Measurements from ENCODE around the gene RNF144A.

DNA sequence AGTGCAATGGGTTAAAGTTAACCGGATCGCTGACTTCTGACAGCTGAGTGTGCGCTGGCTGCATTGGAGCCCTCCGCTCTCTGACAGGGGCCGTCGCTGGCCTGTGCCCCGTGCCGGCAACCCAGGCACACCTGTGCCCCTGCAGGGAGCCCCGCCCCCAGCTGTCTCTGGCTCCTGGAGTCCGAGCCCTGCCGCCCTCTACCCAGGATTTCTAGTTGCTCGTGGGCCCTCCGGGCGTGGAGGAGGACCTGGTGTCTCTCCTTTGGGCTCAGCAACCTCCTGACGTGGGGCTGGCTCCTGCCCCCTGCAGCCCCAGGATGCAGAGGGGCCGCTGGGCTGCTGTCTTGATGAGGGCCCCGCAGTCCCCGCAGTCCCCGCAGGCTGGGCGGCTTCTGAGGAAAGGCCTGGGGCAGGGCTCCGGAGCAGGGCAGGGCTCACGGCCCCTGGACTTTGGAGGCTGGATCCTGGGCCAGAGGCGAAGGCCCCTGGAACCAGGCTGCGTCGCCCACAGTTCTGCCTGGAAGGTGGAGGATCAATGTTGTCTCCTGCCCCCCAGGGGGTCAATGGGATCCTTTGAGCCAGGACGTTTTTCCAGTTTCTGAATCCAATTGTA is 172.8 kb downstream of the RNF144A start:
- TF ChIP-seq POLR2A (IDR thresholded peaks at IDR 0.05), result no peak
- TF ChIP-seq, protein P1, sequence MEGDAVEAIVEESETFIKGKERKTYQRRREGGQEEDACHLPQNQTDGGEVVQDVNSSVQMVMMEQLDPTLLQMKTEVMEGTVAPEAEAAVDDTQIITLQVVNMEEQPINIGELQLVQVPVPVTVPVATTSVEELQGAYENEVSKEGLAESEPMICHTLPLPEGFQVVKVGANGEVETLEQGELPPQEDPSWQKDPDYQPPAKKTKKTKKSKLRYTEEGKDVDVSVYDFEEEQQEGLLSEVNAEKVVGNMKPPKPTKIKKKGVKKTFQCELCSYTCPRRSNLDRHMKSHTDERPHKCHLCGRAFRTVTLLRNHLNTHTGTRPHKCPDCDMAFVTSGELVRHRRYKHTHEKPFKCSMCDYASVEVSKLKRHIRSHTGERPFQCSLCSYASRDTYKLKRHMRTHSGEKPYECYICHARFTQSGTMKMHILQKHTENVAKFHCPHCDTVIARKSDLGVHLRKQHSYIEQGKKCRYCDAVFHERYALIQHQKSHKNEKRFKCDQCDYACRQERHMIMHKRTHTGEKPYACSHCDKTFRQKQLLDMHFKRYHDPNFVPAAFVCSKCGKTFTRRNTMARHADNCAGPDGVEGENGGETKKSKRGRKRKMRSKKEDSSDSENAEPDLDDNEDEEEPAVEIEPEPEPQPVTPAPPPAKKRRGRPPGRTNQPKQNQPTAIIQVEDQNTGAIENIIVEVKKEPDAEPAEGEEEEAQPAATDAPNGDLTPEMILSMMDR (IDR thresholded peaks at IDR 0.05), result no peak
